GM23338 (cell line): ENCODE results near the gene CITED4. TPM values are rescaled to one million over a fixed set of nuclear protein-coding genes. Genes with fewer than 3 reads are reported as not detected.

Source experiments
- ATAC-seq: fragments of 200-7000 bp; cut with Tn5 transposase; 3 replicates; pipeline ENCODE4 v1.9.1; 2020
- DNase-seq: peaks from one replicate; pipeline ENCODE4 v3.0.0-alpha.2; 2015; ENCODE audit warnings: low spot score
- H2AFZ ChIP-seq: fragments of 200-600 bp; sonication (generic); 2 replicates; pipeline ENCODE4 v1.8.0; 2016; ENCODE audit warnings: antibody characterized with exemption, mild to moderate bottlenecking, moderate library complexity
- H3F3A ChIP-seq: fragments of 200-600 bp; sonication (generic); replicated peaks from 2 replicates; pipeline ENCODE4 v1.8.0; 2017; ENCODE audit warnings: antibody characterized with exemption, mixed run types, low read depth
- H3K27ac ChIP-seq: fragments of 200-600 bp; sonication (generic); 2 replicates; pipeline ENCODE4 v1.6.1; 2016; ENCODE audit warnings: low read depth
- H3K27me3 ChIP-seq: fragments of 200-600 bp; sonication (generic); 2 replicates; pipeline ENCODE4 v1.8.0; 2016; ENCODE audit warnings: mild to moderate bottlenecking, mixed run types, moderate library complexity; ENCODE audit not compliant: insufficient read depth
- H3K36me3 ChIP-seq: fragments of 200-600 bp; sonication (generic); 2 replicates; pipeline ENCODE4 v1.8.0; 2016; ENCODE audit warnings: mild to moderate bottlenecking; ENCODE audit not compliant: insufficient read depth
- H3K4me1 ChIP-seq: fragments of 200-600 bp; sonication (generic); 2 replicates; pipeline ENCODE4 v1.8.0; 2016; ENCODE audit warnings: mild to moderate bottlenecking, moderate library complexity; ENCODE audit not compliant: insufficient read depth
- H3K4me2 ChIP-seq: fragments of 200-600 bp; sonication (generic); 2 replicates; pipeline ENCODE4 v1.7.1; 2017; ENCODE audit warnings: mixed run types
- H3K4me3 ChIP-seq: fragments of 200-600 bp; sonication (generic); 2 replicates; pipeline ENCODE4 v1.6.1; 2016; ENCODE audit warnings: mixed run types
- H3K79me2 ChIP-seq: fragments of 200-600 bp; sonication (generic); replicated peaks from 2 replicates; pipeline ENCODE4 v1.8.0; 2017; ENCODE audit warnings: mild to moderate bottlenecking; ENCODE audit not compliant: insufficient read depth
- H3K9me2 ChIP-seq: fragments of 200-600 bp; sonication (generic); 2 replicates; pipeline ENCODE4 v1.8.0; 2017; ENCODE audit not compliant: insufficient read depth
- H4K20me1 ChIP-seq: fragments of 200-600 bp; sonication (generic); replicated peaks from 2 replicates; pipeline ENCODE4 v1.8.0; 2017; ENCODE audit warnings: mild to moderate bottlenecking; ENCODE audit not compliant: insufficient read depth
- H3K27ac Mint-ChIP-seq: 2 replicates; pipeline ENCODE4 v1.8.0; 2020; ENCODE audit warnings: inconsistent platforms, mild to moderate bottlenecking, moderate library complexity, mixed read lengths
- H3K27me3 Mint-ChIP-seq: 3 replicates; pipeline ENCODE4 v1.8.0; 2022; ENCODE audit warnings: low read depth, mild to moderate bottlenecking, moderate library complexity, mixed read lengths, inconsistent platforms; ENCODE audit not compliant: insufficient read depth, poor library complexity
- H3K36me3 Mint-ChIP-seq: 3 replicates; pipeline ENCODE4 v1.8.0; 2021; ENCODE audit warnings: low read depth, mild to moderate bottlenecking, inconsistent platforms, moderate library complexity, mixed read lengths
- H3K4me1 Mint-ChIP-seq: 3 replicates; pipeline ENCODE4 v1.8.0; 2020; ENCODE audit warnings: mild to moderate bottlenecking, inconsistent platforms, mixed read lengths
- H3K4me3 Mint-ChIP-seq: 3 replicates; pipeline ENCODE4 v1.8.0; 2021; ENCODE audit warnings: moderate library complexity, mild to moderate bottlenecking, inconsistent platforms, mixed read lengths
- H3K9me3 Mint-ChIP-seq: 3 replicates; pipeline ENCODE4 v1.8.0; 2020; ENCODE audit warnings: moderate library complexity, mild to moderate bottlenecking, inconsistent platforms, mixed read lengths
- CREB1 ChIP-seq: fragments of 250-450 bp; sonication (Bioruptor Pico); IDR thresholded peaks from 2 replicates; pipeline ENCODE4 v1.5.0; 2020; ENCODE audit warnings: low read depth, mild to moderate bottlenecking, moderate library complexity
- ETS1 ChIP-seq: IDR thresholded peaks from 2 replicates; pipeline ENCODE4 v1.6.1; 2016; ENCODE audit warnings: antibody characterized with exemption
- EZH2phosphoT487 ChIP-seq: fragments of 200-600 bp; sonication (generic); IDR thresholded peaks from one replicate; pipeline ENCODE4 v1.8.1; 2018; ENCODE audit warnings: antibody characterized with exemption; ENCODE audit not compliant: unreplicated experiment
- STAT1 ChIP-seq: IDR thresholded peaks from one replicate; pipeline ENCODE4 v1.6.1; 2016; ENCODE audit warnings: antibody characterized with exemption; ENCODE audit not compliant: unreplicated experiment
- ZNF331 ChIP-seq: fragments of 250-450 bp; sonication (Bioruptor Pico); IDR thresholded peaks from 2 replicates; pipeline ENCODE4 v1.5.0; 2020; ENCODE audit warnings: low read depth, mild to moderate bottlenecking, moderate library complexity
- polyA plus RNA-seq: library from polyadenylated mRNA; unstranded; fragments of >200 nt; fragmentation: Nextera tagmentation; extraction: Ambion mirVana; gene quantifications from 2 replicates; pipeline ENCODE4 v1.2.1, GENCODE V29; 2016
- total RNA-seq: library from RNA; depleted of rRNA; stranded (reverse); fragments of >200 nt; shearing (Covaris generic); gene quantifications from 2 replicates; pipeline ENCODE4 v1.2.3, GENCODE V29; 2014
- TF ChIP-seq, protein P1 (sequence below): fragments of 250-450 bp; sonication (Bioruptor Pico); IDR thresholded peaks from 2 replicates; pipeline ENCODE4 v1.5.0; 2020; ENCODE audit warnings: mild to moderate bottlenecking, moderate library complexity

Gene CITED4
- total and polyA plus RNA-seq, 2 experiments from 2014 or later: 2.9 to 18.7 TPM

DNA sequence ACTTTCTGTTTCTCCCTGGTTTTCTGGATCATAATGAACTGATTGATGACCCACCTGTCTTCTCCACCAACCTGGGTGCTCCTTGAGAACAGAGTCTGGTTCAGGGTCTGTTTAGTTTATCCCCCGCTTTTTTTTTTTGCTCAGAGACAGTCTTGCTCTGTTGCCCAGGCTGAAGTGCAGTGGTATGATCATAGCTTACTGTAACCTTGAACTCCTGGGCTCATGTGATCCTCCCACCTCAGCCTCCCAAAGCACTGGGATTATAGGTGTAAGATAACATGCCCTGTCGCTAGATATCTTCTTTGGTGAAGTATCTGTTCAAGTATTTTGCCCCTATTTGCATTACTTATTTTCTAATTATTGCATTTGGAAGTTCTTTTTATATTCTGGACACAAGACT lies 30.2 kb upstream of the CITED4 start:
- H3K4me1 ChIP-seq: no peaks in the 10 kb centered on the region
- ATAC-seq: no peak
- H3F3A ChIP-seq: no peaks in the 10 kb centered on the region
- H3K4me3 Mint-ChIP-seq: no peak overlapping the region
- H3K4me1 Mint-ChIP-seq: peaks cover 2% of the 10 kb centered on the region; the same call in 1 of the 3 replicates
- no peaks in the 10 kb centered on the region for H3K36me3 ChIP-seq
- TF ChIP-seq CREB1 (CRISPR knock-in tag): no peak
- TF ChIP-seq ZNF331: no peak
- no peak for TF ChIP-seq EZH2phosphoT487
- no peak for TF ChIP-seq STAT1
- no peak for TF ChIP-seq ETS1
- TF ChIP-seq, protein P1, sequence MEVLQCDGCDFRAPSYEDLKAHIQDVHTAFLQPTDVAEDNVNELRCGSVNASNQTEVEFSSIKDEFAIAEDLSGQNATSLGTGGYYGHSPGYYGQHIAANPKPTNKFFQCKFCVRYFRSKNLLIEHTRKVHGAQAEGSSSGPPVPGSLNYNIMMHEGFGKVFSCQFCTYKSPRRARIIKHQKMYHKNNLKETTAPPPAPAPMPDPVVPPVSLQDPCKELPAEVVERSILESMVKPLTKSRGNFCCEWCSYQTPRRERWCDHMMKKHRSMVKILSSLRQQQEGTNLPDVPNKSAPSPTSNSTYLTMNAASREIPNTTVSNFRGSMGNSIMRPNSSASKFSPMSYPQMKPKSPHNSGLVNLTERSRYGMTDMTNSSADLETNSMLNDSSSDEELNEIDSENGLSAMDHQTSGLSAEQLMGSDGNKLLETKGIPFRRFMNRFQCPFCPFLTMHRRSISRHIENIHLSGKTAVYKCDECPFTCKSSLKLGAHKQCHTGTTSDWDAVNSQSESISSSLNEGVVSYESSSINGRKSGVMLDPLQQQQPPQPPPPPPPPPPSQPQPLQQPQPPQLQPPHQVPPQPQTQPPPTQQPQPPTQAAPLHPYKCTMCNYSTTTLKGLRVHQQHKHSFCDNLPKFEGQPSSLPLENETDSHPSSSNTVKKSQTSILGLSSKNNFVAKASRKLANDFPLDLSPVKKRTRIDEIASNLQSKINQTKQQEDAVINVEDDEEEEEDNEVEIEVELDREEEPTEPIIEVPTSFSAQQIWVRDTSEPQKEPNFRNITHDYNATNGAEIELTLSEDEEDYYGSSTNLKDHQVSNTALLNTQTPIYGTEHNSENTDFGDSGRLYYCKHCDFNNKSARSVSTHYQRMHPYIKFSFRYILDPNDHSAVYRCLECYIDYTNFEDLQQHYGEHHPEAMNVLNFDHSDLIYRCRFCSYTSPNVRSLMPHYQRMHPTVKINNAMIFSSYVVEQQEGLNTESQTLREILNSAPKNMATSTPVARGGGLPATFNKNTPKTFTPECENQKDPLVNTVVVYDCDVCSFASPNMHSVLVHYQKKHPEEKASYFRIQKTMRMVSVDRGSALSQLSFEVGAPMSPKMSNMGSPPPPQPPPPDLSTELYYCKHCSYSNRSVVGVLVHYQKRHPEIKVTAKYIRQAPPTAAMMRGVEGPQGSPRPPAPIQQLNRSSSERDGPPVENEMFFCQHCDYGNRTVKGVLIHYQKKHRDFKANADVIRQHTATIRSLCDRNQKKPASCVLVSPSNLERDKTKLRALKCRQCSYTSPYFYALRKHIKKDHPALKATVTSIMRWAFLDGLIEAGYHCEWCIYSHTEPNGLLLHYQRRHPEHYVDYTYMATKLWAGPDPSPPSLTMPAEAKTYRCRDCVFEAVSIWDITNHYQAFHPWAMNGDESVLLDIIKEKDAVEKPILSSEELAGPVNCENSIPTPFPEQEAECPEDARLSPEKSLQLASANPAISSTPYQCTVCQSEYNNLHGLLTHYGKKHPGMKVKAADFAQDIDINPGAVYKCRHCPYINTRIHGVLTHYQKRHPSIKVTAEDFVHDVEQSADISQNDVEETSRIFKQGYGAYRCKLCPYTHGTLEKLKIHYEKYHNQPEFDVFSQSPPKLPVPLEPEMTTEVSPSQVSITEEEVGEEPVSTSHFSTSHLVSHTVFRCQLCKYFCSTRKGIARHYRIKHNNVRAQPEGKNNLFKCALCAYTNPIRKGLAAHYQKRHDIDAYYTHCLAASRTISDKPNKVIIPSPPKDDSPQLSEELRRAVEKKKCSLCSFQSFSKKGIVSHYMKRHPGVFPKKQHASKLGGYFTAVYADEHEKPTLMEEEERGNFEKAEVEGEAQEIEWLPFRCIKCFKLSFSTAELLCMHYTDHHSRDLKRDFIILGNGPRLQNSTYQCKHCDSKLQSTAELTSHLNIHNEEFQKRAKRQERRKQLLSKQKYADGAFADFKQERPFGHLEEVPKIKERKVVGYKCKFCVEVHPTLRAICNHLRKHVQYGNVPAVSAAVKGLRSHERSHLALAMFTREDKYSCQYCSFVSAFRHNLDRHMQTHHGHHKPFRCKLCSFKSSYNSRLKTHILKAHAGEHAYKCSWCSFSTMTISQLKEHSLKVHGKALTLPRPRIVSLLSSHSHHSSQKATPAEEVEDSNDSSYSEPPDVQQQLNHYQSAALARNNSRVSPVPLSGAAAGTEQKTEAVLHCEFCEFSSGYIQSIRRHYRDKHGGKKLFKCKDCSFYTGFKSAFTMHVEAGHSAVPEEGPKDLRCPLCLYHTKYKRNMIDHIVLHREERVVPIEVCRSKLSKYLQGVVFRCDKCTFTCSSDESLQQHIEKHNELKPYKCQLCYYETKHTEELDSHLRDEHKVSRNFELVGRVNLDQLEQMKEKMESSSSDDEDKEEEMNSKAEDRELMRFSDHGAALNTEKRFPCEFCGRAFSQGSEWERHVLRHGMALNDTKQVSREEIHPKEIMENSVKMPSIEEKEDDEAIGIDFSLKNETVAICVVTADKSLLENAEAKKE (CRISPR knock-in tag): no peak
- no peaks in the 10 kb centered on the region for H3K79me2 ChIP-seq
- no peaks in the 10 kb centered on the region for H4K20me1 ChIP-seq
- H3K27me3 ChIP-seq: no peaks in the 10 kb centered on the region
- no peak overlapping the region for H3K27ac ChIP-seq
- H3K4me2 ChIP-seq: no peak overlapping the region
- no peak overlapping the region for H3K27ac Mint-ChIP-seq
- peaks cover 21% of the 10 kb centered on the region for H3K36me3 Mint-ChIP-seq
- no peak overlapping the region for H3K4me3 ChIP-seq
- no peak for DNase-seq
- no peaks in the 10 kb centered on the region for H3K9me2 ChIP-seq
- H2AFZ ChIP-seq: no peak overlapping the region
- no peaks in the 10 kb centered on the region for H3K27me3 Mint-ChIP-seq
- H3K9me3 Mint-ChIP-seq: peaks cover 32% of the 10 kb centered on the region
